Hematopoietic multipotent progenitor cell treated with erythropoietin and hydrocortisone succinate and interleukin-3 and kit ligand, for 6 days (in vitro differentiated cells): ENCODE measurements around the gene LAP3.

Source experiments
- DNase-seq: peaks from one replicate; pipeline ENCODE4 v3.0.0-alpha.2; 2015

LAP3 gene

GRCh38 chr4:17623451-17624001 lies 46.5 kb downstream of the LAP3 start:
- DNase-seq, result no peak

GRCh38 chr4:17624821-17625220 lies 47.8 kb downstream of the LAP3 start:
- no peak for DNase-seq

- no peak for DNase-seq
Observed at GRCh38 chr4:17630228-17630627, 53.2 kb downstream of the LAP3 start.

GRCh38 chr4:17633600-17633999 lies 56.6 kb downstream of the LAP3 start:
- no peak for DNase-seq

GRCh38 chr4:17635056-17635455 lies 58.1 kb downstream of the LAP3 start:
- DNase-seq, result no peak

- DNase-seq, result no peak
Observed at GRCh38 chr4:17636341-17636695, 59.3 kb downstream of the LAP3 start.

- peak; percentile 86 for DNase-seq
Observed at GRCh38 chr4:17636696-17637622, 60.0 kb downstream of the LAP3 start.

GRCh38 chr4:17639136-17639535 lies 62.1 kb downstream of the LAP3 start:
- no peak for DNase-seq

- no peak for DNase-seq
Observed at GRCh38 chr4:17642398-17642783, 65.4 kb downstream of the LAP3 start.

GRCh38 chr4:17646693-17647092 lies 69.7 kb downstream of the LAP3 start:
- DNase-seq, result no peak

GRCh38 chr4:17647176-17647806 lies 70.3 kb downstream of the LAP3 start:
- no peak for DNase-seq

- DNase-seq, result peak; percentile 27
Observed at GRCh38 chr4:17647927-17648326, 70.9 kb downstream of the LAP3 start.

- no peak for DNase-seq
Observed at GRCh38 chr4:17650406-17650805, 73.4 kb downstream of the LAP3 start.

- no peak for DNase-seq
Observed at GRCh38 chr4:17654701-17655100, 77.7 kb downstream of the LAP3 start.

- DNase-seq, result no peak
Observed at GRCh38 chr4:17657090-17657489, 80.1 kb downstream of the LAP3 start.
